ENCODE results near the gene REEP3.

REEP3 gene

GRCh38 chr10:63518690-63519288 is 2.4 kb upstream of the REEP3 start:
- Histone ChIP-seq H3K36me3 (ENCODE audit: control insufficient read depth, insufficient read depth, low read length) (no peaks in the 10 kb centered on the region), H3K9ac (ENCODE audit: low read length) (no peak overlapping the region), H3K4me3 (ENCODE audit: low read length) (no peak overlapping the region), H3K27me3 (ENCODE audit: control insufficient read depth, insufficient read depth, low read length) (no peaks in the 10 kb centered on the region), H3K4me1 (ENCODE audit: control insufficient read depth, insufficient read depth, low read length) (peaks cover 32% of the 10 kb centered on the region), H3K27ac (ENCODE audit: low read depth, low read length) (no peak overlapping the region)

- H3K4me1 ChIP-seq (ENCODE audit: control insufficient read depth, insufficient read depth, low read length): peaks cover 30% of the 10 kb centered on the region
- no peaks in the 10 kb centered on the region for H3K27me3 ChIP-seq (ENCODE audit: control insufficient read depth, insufficient read depth, low read length)
Observed at GRCh38 chr10:63521416-63522276, 445 bp downstream of the REEP3 start.

DNA sequence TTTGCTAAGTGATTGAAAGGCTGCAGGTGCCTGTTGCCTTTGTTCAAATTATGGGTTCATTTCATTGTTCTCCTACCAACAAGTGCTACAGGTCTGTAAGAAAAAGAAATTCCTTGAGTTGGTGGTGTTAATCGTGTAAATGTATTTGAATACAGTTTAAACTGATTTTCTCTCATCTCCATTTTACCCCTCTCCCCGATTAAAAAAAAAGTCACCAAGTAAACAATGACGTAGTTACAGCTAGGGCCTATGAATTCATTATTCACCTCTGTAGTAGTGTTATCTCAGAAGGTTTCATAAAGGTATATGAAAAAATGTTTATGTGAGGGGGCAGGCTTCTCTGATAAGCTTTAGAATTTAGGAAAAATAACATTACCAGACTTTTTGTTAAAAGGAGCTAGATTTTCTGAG is 1.1 kb downstream of the REEP3 start:
- no peaks in the 10 kb centered on the region for H3K27me3 ChIP-seq (ENCODE audit: control insufficient read depth, insufficient read depth, low read length)

More at GRCh38 chr10:63521416-63522276, 445 bp downstream of the REEP3 start:
- H3K36me3 ChIP-seq (ENCODE audit: control insufficient read depth, insufficient read depth, low read length): no peaks in the 10 kb centered on the region
- H3K27ac ChIP-seq (ENCODE audit: low read depth, low read length): peak overlapping the region; percentile 99
- H3K9ac ChIP-seq (ENCODE audit: low read length): peak overlapping the region; percentile 98
- peak overlapping the region; percentile 93 for H3K4me3 ChIP-seq (ENCODE audit: low read length)

GRCh38 chr10:63522995-63523394 is 1.8 kb downstream of the REEP3 start:
- H3K9ac ChIP-seq (ENCODE audit: low read length): no peak overlapping the region
- no peaks in the 10 kb centered on the region for H3K27me3 ChIP-seq (ENCODE audit: control insufficient read depth, insufficient read depth, low read length)
- no peaks in the 10 kb centered on the region for H3K36me3 ChIP-seq (ENCODE audit: control insufficient read depth, insufficient read depth, low read length)
- peak overlapping the region; percentile 99 for H3K27ac ChIP-seq (ENCODE audit: low read depth, low read length)
- H3K4me3 ChIP-seq (ENCODE audit: low read length): no peak overlapping the region
- peaks cover 30% of the 10 kb centered on the region for H3K4me1 ChIP-seq (ENCODE audit: control insufficient read depth, insufficient read depth, low read length)

More for the DNA sequence above, 1.1 kb downstream of the REEP3 start:
- Histone ChIP-seq H3K9ac (ENCODE audit: low read length) (peak overlapping the region; percentile 86), H3K27ac (ENCODE audit: low read depth, low read length) (peak overlapping the region; percentile 99), H3K4me1 (ENCODE audit: control insufficient read depth, insufficient read depth, low read length) (peaks cover 30% of the 10 kb centered on the region), H3K36me3 (ENCODE audit: control insufficient read depth, insufficient read depth, low read length) (no peaks in the 10 kb centered on the region), H3K4me3 (ENCODE audit: low read length) (peak overlapping the region; percentile 93)

GRCh38 chr10:63525021-63525420 is 3.8 kb downstream of the REEP3 start:
- H3K36me3 ChIP-seq (ENCODE audit: control insufficient read depth, insufficient read depth, low read length): no peaks in the 10 kb centered on the region
- H3K4me1 ChIP-seq (ENCODE audit: control insufficient read depth, insufficient read depth, low read length): peaks cover 25% of the 10 kb centered on the region
- no peak overlapping the region for H3K27ac ChIP-seq (ENCODE audit: low read depth, low read length)
- no peaks in the 10 kb centered on the region for H3K27me3 ChIP-seq (ENCODE audit: control insufficient read depth, insufficient read depth, low read length)
- no peak overlapping the region for H3K9ac ChIP-seq (ENCODE audit: low read length)
- H3K4me3 ChIP-seq (ENCODE audit: low read length): no peak overlapping the region

DNA sequence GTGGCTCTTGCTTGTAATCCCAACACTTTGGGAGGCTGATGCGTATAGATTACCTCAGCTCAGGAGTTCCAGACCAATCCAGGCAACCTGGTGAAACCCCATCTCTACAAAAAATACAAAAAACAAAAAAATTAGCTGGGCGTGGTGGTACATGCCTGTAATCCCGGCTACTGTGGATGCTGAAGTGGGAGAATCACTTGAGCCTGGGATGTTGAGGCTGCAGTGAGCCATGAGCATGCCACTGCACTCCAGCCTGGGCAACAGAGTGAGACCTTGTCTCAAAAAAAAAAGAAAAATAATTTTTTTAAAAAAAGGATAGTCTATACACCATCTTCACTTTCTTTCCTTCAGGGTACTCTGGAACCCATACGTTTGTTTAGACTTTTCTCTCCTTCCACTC is 6.2 kb downstream of the REEP3 start:
- Histone ChIP-seq H3K27me3 (ENCODE audit: control insufficient read depth, insufficient read depth, low read length) (no peaks in the 10 kb centered on the region), H3K4me1 (ENCODE audit: control insufficient read depth, insufficient read depth, low read length) (peaks cover 15% of the 10 kb centered on the region), H3K36me3 (ENCODE audit: control insufficient read depth, insufficient read depth, low read length) (no peaks in the 10 kb centered on the region), H3K9ac (ENCODE audit: low read length) (no peak overlapping the region), H3K4me3 (ENCODE audit: low read length) (no peak overlapping the region), H3K27ac (ENCODE audit: low read depth, low read length) (no peak overlapping the region)

- H3K9ac ChIP-seq (ENCODE audit: low read length): no peak overlapping the region
- H3K4me1 ChIP-seq (ENCODE audit: control insufficient read depth, insufficient read depth, low read length): peaks cover 8% of the 10 kb centered on the region
- no peak overlapping the region for H3K4me3 ChIP-seq (ENCODE audit: low read length)
- H3K27me3 ChIP-seq (ENCODE audit: control insufficient read depth, insufficient read depth, low read length): no peaks in the 10 kb centered on the region
- H3K36me3 ChIP-seq (ENCODE audit: control insufficient read depth, insufficient read depth, low read length): no peaks in the 10 kb centered on the region
- H3K27ac ChIP-seq (ENCODE audit: low read depth, low read length): no peak overlapping the region
Observed at GRCh38 chr10:63528084-63528744, 7.0 kb downstream of the REEP3 start.

DNA sequence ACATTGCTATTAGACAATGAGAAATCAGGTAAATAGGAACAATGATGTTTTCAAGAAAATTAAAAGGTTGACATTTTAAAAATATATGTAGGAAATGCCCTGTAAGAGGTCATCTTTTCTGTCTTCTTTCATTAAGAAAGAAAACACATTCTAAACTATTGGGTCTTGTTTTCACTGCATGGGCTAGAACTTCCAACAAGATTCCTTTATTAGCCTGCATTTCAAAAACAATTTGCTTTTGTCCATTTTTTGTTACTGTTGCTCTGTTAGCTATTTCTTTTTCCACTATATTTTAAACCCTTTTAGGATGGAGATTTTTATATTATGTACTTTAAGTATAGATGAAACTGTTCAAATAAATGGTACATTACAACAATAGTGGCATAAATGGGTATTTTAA is 9.2 kb downstream of the REEP3 start:
- Histone ChIP-seq H3K4me3 (ENCODE audit: low read length) (no peak overlapping the region), H3K36me3 (ENCODE audit: control insufficient read depth, insufficient read depth, low read length) (no peaks in the 10 kb centered on the region), H3K27me3 (ENCODE audit: control insufficient read depth, insufficient read depth, low read length) (no peaks in the 10 kb centered on the region), H3K27ac (ENCODE audit: low read depth, low read length) (no peak overlapping the region), H3K4me1 (ENCODE audit: control insufficient read depth, insufficient read depth, low read length) (no peaks in the 10 kb centered on the region), H3K9ac (ENCODE audit: low read length) (no peak overlapping the region)

DNA sequence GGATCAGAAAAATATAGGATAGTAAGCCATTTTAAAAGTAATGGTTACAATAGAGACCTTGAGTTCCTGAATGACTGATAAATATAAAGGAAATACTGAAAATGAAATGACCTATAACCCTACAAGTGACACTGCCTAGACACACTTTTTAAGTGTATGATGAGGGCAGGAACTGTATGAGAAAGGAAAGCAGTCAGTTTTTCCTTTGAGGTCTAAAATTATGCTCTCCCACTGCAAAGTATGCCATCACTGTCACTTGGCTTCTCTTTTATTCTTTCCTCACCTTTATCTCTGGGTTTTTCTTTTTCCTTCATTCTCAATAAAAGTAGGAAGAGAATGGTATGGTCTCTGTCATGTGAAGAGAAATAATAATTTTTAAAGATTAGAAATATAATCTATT is 13.5 kb downstream of the REEP3 start:
- H3K4me3 ChIP-seq (ENCODE audit: low read length): no peak overlapping the region
- H3K9ac ChIP-seq (ENCODE audit: low read length): no peak overlapping the region
- no peaks in the 10 kb centered on the region for H3K4me1 ChIP-seq (ENCODE audit: control insufficient read depth, insufficient read depth, low read length)
- H3K27me3 ChIP-seq (ENCODE audit: control insufficient read depth, insufficient read depth, low read length): no peaks in the 10 kb centered on the region
- no peak overlapping the region for H3K27ac ChIP-seq (ENCODE audit: low read depth, low read length)
- no peaks in the 10 kb centered on the region for H3K36me3 ChIP-seq (ENCODE audit: control insufficient read depth, insufficient read depth, low read length)

DNA sequence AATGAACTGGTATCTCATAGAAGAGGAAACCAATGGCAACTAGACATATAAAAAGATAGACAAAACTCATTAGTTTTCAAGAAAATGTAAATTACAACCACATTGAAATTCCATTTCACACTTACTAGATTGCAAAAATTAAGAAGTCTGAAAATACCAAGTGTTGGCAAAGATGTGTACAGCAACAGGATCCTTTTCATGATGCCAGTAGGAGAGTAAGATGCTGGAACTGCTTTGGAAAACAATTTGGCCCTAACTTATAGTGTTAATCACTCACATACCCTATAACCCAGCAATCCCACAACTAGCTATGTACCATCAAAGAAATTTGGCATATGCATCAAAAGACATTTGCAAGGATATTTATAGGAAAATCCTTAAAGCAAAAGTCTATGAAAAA is 15.5 kb downstream of the REEP3 start:
- no peaks in the 10 kb centered on the region for H3K36me3 ChIP-seq (ENCODE audit: control insufficient read depth, insufficient read depth, low read length)
- no peak overlapping the region for H3K9ac ChIP-seq (ENCODE audit: low read length)
- no peak overlapping the region for H3K27ac ChIP-seq (ENCODE audit: low read depth, low read length)
- H3K27me3 ChIP-seq (ENCODE audit: control insufficient read depth, insufficient read depth, low read length): no peaks in the 10 kb centered on the region
- no peaks in the 10 kb centered on the region for H3K4me1 ChIP-seq (ENCODE audit: control insufficient read depth, insufficient read depth, low read length)
- no peak overlapping the region for H3K4me3 ChIP-seq (ENCODE audit: low read length)

DNA sequence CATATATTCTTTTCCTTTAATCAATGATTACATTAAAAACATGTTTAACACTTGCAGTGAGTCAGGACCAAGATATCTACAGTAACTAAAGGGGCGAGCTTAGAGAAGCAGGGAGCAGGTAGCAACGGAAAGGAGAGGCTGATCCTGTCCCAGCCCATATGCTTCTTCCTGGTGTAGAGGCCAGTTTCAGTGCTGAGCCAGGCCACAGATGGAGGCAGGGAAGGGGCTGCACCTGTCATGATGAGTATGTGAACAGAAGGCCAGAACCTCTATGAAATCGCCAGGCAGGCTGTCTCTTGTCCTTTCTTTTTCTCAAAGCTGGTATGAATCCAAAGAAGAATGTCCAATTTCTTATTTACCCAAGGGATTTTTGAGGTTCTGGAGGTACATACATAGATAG is 16.3 kb downstream of the REEP3 start:
- Histone ChIP-seq H3K27ac (ENCODE audit: low read depth, low read length) (no peak overlapping the region), H3K27me3 (ENCODE audit: control insufficient read depth, insufficient read depth, low read length) (no peaks in the 10 kb centered on the region), H3K4me3 (ENCODE audit: low read length) (no peak overlapping the region), H3K9ac (ENCODE audit: low read length) (no peak overlapping the region), H3K36me3 (ENCODE audit: control insufficient read depth, insufficient read depth, low read length) (no peaks in the 10 kb centered on the region), H3K4me1 (ENCODE audit: control insufficient read depth, insufficient read depth, low read length) (no peaks in the 10 kb centered on the region)

GRCh38 chr10:63539377-63539776 is 18.2 kb downstream of the REEP3 start:
- no peaks in the 10 kb centered on the region for H3K36me3 ChIP-seq (ENCODE audit: control insufficient read depth, insufficient read depth, low read length)
- H3K4me1 ChIP-seq (ENCODE audit: control insufficient read depth, insufficient read depth, low read length): no peaks in the 10 kb centered on the region
- H3K4me3 ChIP-seq (ENCODE audit: low read length): no peak overlapping the region
- no peak overlapping the region for H3K27ac ChIP-seq (ENCODE audit: low read depth, low read length)
- no peak overlapping the region for H3K9ac ChIP-seq (ENCODE audit: low read length)
- H3K27me3 ChIP-seq (ENCODE audit: control insufficient read depth, insufficient read depth, low read length): no peaks in the 10 kb centered on the region

Measured in rectal smooth muscle tissue (tissue), 1 donor.